ENCODE data around the gene CHST1.

Gene CHST1

GRCh38 chr11:45665206-45665932 lies at the start of gene CHST1:
TSS of gene CHST1 (minus strand) at chr11:45665622. CDS start at chr11:45650923, 14,699 bp downstream.
- DNase-seq = peak in 9 of 10 donors; percentile 24 to 94 (median 63)
- intact Hi-C loops (cut with DNase I) = no loop called here

GRCh38 chr11:45713573-45713972 lies 48.2 kb upstream of the CHST1 start:
- intact Hi-C loops (cut with DNase I) = no loop called here
- no peak for DNase-seq

- intact Hi-C loops (cut with DNase I) = no loop called here
- no peak for DNase-seq
Measured at GRCh38 chr11:45710561-45710960, 45.1 kb upstream of the CHST1 start.

- intact Hi-C loops (cut with DNase I) = no loop called here
- DNase-seq = no peak
Measured at GRCh38 chr11:45708887-45709663, 43.7 kb upstream of the CHST1 start.

GRCh38 chr11:45704635-45705034 lies 39.2 kb upstream of the CHST1 start:
- no peak for DNase-seq
- intact Hi-C loops (cut with DNase I) = no loop called here

- intact Hi-C loops (cut with DNase I) = no loop called here
- DNase-seq = no peak
Measured at GRCh38 chr11:45704133-45704532, 38.7 kb upstream of the CHST1 start.

- intact Hi-C loops (cut with DNase I) = no loop called here
- DNase-seq = no peak
Measured at GRCh38 chr11:45702511-45702910, 37.1 kb upstream of the CHST1 start.

GRCh38 chr11:45698777-45699497 lies 33.5 kb upstream of the CHST1 start:
- intact Hi-C loops (cut with DNase I) = no loop called here
- DNase-seq = no peak

- DNase-seq = no peak
- intact Hi-C loops (cut with DNase I) = no loop called here
Measured at GRCh38 chr11:45692808-45693453, 27.5 kb upstream of the CHST1 start.

- DNase-seq = no peak
- intact Hi-C loops (cut with DNase I) = no loop called here
Measured at GRCh38 chr11:45688472-45689033, 23.1 kb upstream of the CHST1 start.

GRCh38 chr11:45687836-45688235 lies 22.4 kb upstream of the CHST1 start:
- intact Hi-C loops (cut with DNase I) = no loop called here
- no peak for DNase-seq

- DNase-seq = no peak
- intact Hi-C loops (cut with DNase I) = no loop called here
Measured at GRCh38 chr11:45685964-45686537, 20.6 kb upstream of the CHST1 start.

GRCh38 chr11:45684440-45684839 lies 19.0 kb upstream of the CHST1 start:
- intact Hi-C loops (cut with DNase I) = no loop called here

GRCh38 chr11:45683271-45684058 lies 18.0 kb upstream of the CHST1 start:
- peak in 1 of 10 donors; percentile 4 for DNase-seq
- intact Hi-C loops (cut with DNase I) = no loop called here

More at GRCh38 chr11:45684440-45684839, 19.0 kb upstream of the CHST1 start:
- DNase-seq = no peak

- DNase-seq = peak in 1 of 10 donors; percentile 19
- intact Hi-C loops (cut with DNase I) = no loop called here
Measured at GRCh38 chr11:45679806-45680205, 14.4 kb upstream of the CHST1 start.

GRCh38 chr11:45678976-45679375 lies 13.6 kb upstream of the CHST1 start:
- DNase-seq = peak in 1 of 10 donors; percentile 64
- intact Hi-C loops (cut with DNase I) = no loop called here

GRCh38 chr11:45677770-45678512 lies 12.5 kb upstream of the CHST1 start:
- peak in 1 of 10 donors; percentile 80 for DNase-seq
- intact Hi-C loops (cut with DNase I) = no loop called here

GRCh38 chr11:45676522-45677095 lies 11.2 kb upstream of the CHST1 start:
- peak in 1 of 10 donors; percentile 73 for DNase-seq
- intact Hi-C loops (cut with DNase I) = no loop called here

Data from posterior cingulate gyrus (tissue), 11 donors.